IPS DF 6.9 (cell line): Measurements from ENCODE around the gene PLA2G4B.

Experiments used
- DNase-seq: peaks from one replicate; pipeline ENCODE4 v3.0.0-alpha.2; 2013; ENCODE audit warnings: low read depth, low spot score
- H3K27ac ChIP-seq: one replicate; pipeline ENCODE4 v1.5.1; 2013; ENCODE audit warnings: low read length, control low read depth
- H3K27me3 ChIP-seq: 2 replicates; pipeline ENCODE4 v1.6.1; 2013; ENCODE audit warnings: mild to moderate bottlenecking, low read length; ENCODE audit not compliant: control insufficient read depth, insufficient read depth
- H3K36me3 ChIP-seq: 2 replicates; pipeline ENCODE4 v1.6.1; 2013; ENCODE audit warnings: low read length; ENCODE audit not compliant: control insufficient read depth, insufficient read depth
- H3K4me1 ChIP-seq: 2 replicates; pipeline ENCODE4 v1.6.1; 2013; ENCODE audit warnings: low read length; ENCODE audit not compliant: control insufficient read depth, insufficient read depth
- H3K4me3 ChIP-seq: 2 replicates; pipeline ENCODE4 v1.5.1; 2013; ENCODE audit warnings: mild to moderate bottlenecking, low read length
- H3K9me3 ChIP-seq: 2 replicates; pipeline ENCODE4 v1.6.1; 2013; ENCODE audit warnings: low read length, inconsistent platforms; ENCODE audit not compliant: control insufficient read depth, insufficient read depth
- WGBS: extraction: QIAGEN DNeasy Blood & Tissue Kit; methylation state at CpG from one replicate; pipeline ENCODE4 v1.1.7; 2013; ENCODE audit warnings: mixed read lengths, missing lambda C conversion rate; ENCODE audit not compliant: insufficient read length, insufficient coverage; 5-methylcytosine and 5-hydroxymethylcytosine counted together

Gene PLA2G4B

GRCh38 chr15:41798607-41799487 is 39.8 kb upstream of the PLA2G4B start:
- Histone ChIP-seq H3K36me3 (no peaks in the 10 kb centered on the region), H3K27me3 (no peaks in the 10 kb centered on the region; the same call in 1 of the 2 replicates), H3K4me1 (no peaks in the 10 kb centered on the region), H3K9me3 (no peaks in the 10 kb centered on the region), H3K4me3 (no peak overlapping the region), H3K27ac (no peak overlapping the region)
- no CpG with 5 or more reads among the region's 9 CpGs for WGBS
- DNase-seq, result no peak

- no peaks in the 10 kb centered on the region; the same call in 1 of the 2 replicates for H3K27me3 ChIP-seq
- no peaks in the 10 kb centered on the region for H3K9me3 ChIP-seq
- WGBS, result no CpG with 5 or more reads among the region's 5 CpGs
- no peak for DNase-seq
- H3K4me3 ChIP-seq, result no peak overlapping the region
- H3K36me3 ChIP-seq, result no peaks in the 10 kb centered on the region
- H3K27ac ChIP-seq, result no peak overlapping the region
- no peaks in the 10 kb centered on the region for H3K4me1 ChIP-seq
These were observed 39.2 kb upstream of the PLA2G4B start for GRCh38 chr15:41799488-41799805.

- H3K36me3 ChIP-seq, result no peaks in the 10 kb centered on the region
- no peaks in the 10 kb centered on the region for H3K9me3 ChIP-seq
- no peaks in the 10 kb centered on the region; the same call in 1 of the 2 replicates for H3K27me3 ChIP-seq
- no peak overlapping the region for H3K4me3 ChIP-seq
- WGBS, result no CpG with 5 or more reads among the region's 3 CpGs
- no peaks in the 10 kb centered on the region for H3K4me1 ChIP-seq
- DNase-seq, result no peak
- no peak overlapping the region for H3K27ac ChIP-seq
These were observed 37.5 kb upstream of the PLA2G4B start for GRCh38 chr15:41801185-41801584.

DNA sequence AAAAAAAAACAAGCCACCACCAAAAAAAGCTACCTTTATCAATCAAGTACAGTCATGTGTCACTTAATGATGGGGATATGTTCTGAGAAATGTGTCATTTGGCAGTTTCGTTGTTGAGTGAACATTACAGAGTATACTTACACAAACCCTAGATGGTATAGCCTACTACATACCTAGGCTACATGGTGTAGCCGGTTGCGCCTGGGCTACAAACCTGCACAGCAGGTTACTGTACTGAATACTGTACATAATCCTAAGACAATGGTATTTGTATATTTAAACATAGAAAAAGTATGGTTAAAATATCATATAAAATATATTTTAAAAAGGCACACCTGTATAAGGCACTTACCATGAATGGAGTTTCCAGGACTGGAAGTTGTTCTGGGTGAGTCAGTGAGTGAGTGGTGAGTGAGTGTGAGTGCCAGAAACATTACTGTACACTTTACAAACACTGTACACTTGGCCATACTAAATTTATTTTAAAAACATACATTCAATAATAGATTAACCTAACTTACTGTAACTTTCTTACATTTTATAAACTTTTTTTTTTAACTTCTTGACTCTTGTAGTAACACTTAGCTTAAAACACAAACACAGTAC is 36.7 kb upstream of the PLA2G4B start:
- H3K9me3 ChIP-seq, result no peaks in the 10 kb centered on the region
- H3K4me1 ChIP-seq, result no peaks in the 10 kb centered on the region
- H3K4me3 ChIP-seq, result no peak overlapping the region
- H3K27me3 ChIP-seq, result no peaks in the 10 kb centered on the region; the same call in 1 of the 2 replicates
- DNase-seq, result no peak
- H3K36me3 ChIP-seq, result no peaks in the 10 kb centered on the region
- WGBS, result no CpG with 5 or more reads among the region's 3 CpGs
- no peak overlapping the region for H3K27ac ChIP-seq

- Histone ChIP-seq H3K4me3 (no peak overlapping the region), H3K4me1 (no peaks in the 10 kb centered on the region), H3K9me3 (no peaks in the 10 kb centered on the region), H3K27ac (no peak overlapping the region), H3K36me3 (no peaks in the 10 kb centered on the region), H3K27me3 (no peaks in the 10 kb centered on the region; the same call in 1 of the 2 replicates)
- DNase-seq, result no peak
- no CpG with 5 or more reads among the region's 2 CpGs for WGBS
These were observed 34.3 kb upstream of the PLA2G4B start for GRCh38 chr15:41804361-41804760.

DNA sequence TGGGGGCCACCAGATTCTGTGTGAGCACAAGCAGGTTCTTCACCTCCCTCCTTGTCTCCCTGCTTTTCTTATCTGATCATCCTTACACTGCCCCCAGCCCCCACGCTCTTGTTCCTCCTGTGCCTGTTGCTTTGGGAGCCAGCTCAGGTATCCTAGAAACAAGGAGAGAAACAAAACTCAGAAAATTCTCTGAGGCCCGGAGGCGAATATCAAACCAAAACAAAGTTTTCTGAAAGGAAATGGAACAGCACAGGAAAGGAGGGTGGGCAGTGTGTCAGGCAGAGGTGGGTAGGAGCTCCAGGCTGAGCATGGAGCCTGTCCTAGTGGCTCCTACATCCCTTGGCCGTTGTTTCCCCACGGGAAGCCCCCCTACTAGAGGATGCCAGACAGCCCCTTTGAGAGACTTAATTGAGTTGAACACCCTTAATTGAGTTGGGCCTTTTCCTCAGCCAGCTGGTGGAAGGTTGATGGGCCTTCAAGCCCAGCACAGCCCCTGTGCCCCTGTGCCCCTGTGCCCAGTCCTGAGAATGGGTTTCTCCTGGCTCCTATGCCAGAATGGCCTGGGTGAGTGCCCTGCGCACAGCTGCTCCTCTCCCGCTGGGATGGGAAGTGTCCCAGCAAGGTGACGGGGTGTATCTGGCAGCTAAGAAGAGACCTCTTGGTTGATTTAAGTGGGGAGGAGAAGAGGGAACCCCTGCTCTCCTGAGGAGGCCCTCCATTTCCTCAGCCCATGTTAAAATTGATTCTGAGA is 33.6 kb upstream of the PLA2G4B start:
- Histone ChIP-seq H3K4me1 (no peaks in the 10 kb centered on the region), H3K27ac (no peak overlapping the region), H3K27me3 (no peaks in the 10 kb centered on the region; the same call in 1 of the 2 replicates), H3K36me3 (no peaks in the 10 kb centered on the region), H3K9me3 (no peaks in the 10 kb centered on the region), H3K4me3 (no peak overlapping the region)
- WGBS, result no CpG with 5 or more reads among the region's 8 CpGs
- DNase-seq, result no peak

DNA sequence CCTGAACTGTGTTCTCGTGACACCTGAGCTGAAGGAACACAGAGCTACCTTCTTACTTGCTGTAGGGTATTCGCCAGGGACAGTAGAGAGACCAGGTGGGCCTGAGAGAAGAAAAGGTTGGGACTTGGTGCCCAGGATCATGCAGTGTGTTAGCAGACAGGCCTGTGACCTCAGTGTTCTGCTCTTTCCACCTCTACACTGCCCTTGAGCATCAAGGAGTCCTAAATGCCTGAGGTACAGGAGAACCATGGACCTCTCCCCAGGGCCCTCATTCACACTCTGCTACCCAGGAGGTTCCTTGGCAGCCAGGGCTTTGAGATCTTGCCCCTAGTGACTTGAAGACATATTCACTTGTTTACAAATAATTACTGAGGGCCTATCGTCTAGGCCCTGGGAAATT is 32.9 kb upstream of the PLA2G4B start:
- no peaks in the 10 kb centered on the region; the same call in 1 of the 2 replicates for H3K27me3 ChIP-seq
- DNase-seq, result no peak
- no peak overlapping the region for H3K4me3 ChIP-seq
- H3K27ac ChIP-seq, result no peak overlapping the region
- H3K36me3 ChIP-seq, result no peaks in the 10 kb centered on the region
- no CpG with 5 or more reads among the region's 3 CpGs for WGBS
- H3K9me3 ChIP-seq, result no peaks in the 10 kb centered on the region
- H3K4me1 ChIP-seq, result no peaks in the 10 kb centered on the region

DNA sequence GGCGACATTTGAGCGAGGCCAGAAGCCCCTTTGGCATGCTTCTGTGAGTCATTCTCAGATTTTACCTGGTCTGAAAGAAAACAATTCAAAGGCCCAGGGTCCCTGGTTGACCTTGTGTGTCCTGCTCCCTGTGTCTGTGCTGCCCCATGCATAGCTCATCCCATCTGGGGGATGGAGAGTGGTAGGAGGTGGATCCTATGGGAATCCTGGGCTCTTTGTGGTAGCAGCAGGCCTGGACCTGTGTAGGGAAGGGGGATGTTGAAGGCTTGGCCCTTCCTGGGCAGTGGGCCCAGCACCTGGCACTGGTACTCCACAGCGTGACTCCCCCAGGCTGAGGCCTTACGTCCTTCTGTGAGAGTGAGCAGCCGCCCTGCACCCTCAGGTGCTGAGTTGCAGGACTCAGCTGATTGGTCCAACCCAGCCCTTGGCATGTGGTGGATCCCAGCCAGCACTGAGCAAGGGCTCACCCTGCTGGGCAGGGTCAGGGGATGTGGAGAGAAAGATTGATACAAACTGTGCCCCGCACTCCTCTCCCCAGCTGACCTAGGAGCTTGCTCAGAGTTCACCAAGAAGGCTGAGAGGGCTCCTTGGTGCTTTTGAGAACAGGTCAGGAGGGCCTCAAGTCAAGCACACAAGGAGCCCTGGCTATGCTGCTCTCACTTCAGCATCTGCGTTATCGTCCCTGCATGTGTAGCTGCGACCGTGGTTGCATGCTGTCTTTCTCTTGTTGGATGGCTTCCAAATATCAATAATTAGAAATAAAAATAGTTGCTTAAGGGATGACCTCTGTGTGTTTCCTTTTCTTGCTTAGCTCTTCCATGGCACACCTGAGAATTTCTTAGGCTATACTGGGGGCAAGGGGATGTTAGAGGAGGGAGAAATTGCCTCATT is 32.1 kb upstream of the PLA2G4B start:
- no peaks in the 10 kb centered on the region for H3K36me3 ChIP-seq
- WGBS, result no CpG with 5 or more reads among the region's 10 CpGs
- no peak overlapping the region for H3K27ac ChIP-seq
- H3K4me1 ChIP-seq, result no peaks in the 10 kb centered on the region
- H3K4me3 ChIP-seq, result no peak overlapping the region
- no peaks in the 10 kb centered on the region for H3K9me3 ChIP-seq
- DNase-seq, result no peak
- H3K27me3 ChIP-seq, result no peaks in the 10 kb centered on the region

- Histone ChIP-seq H3K9me3 (no peaks in the 10 kb centered on the region), H3K36me3 (no peaks in the 10 kb centered on the region), H3K4me3 (no peak overlapping the region), H3K27ac (no peak overlapping the region), H3K4me1 (no peaks in the 10 kb centered on the region), H3K27me3 (no peaks in the 10 kb centered on the region)
- DNase-seq, result no peak
- no CpG with 5 or more reads among the region's 2 CpGs for WGBS
These were observed 29.5 kb upstream of the PLA2G4B start for GRCh38 chr15:41809121-41809520.
